GM21526 (cell line): ENCODE data around the gene RYR1.
A peak's percentile ranks its signal among the peaks of the same experiment; 100 is the strongest.
"Not testable (repeated sequence)": the region's sequence is repeated elsewhere in the genome, so short reads cannot be mapped to it uniquely, and the experiment has no call there.

ENCODE experiments used
- ATAC-seq: cut with Tn5 transposase; IDR thresholded peaks from one replicate; pipeline ENCODE4 v1.9.1; 2021; ENCODE audit warnings: moderate library complexity; ENCODE audit not compliant: unreplicated experiment, low FRiP score

The RYR1 gene

GRCh38 chr19:38555200-38555599 lies 121.7 kb downstream of the RYR1 start:
- no peak for ATAC-seq

- no peak for ATAC-seq
Measured at GRCh38 chr19:38556521-38557174, 123.2 kb downstream of the RYR1 start.

- ATAC-seq = peak; percentile 46
Measured at GRCh38 chr19:38557205-38557799, 123.8 kb downstream of the RYR1 start.

- ATAC-seq = not testable (repeated sequence)
Measured at GRCh38 chr19:38558933-38559332, 125.4 kb downstream of the RYR1 start.

- peak; percentile 52 for ATAC-seq
Measured at GRCh38 chr19:38559428-38560401, 126.2 kb downstream of the RYR1 start.

- no peak for ATAC-seq
Measured at GRCh38 chr19:38561053-38561606, 127.6 kb downstream of the RYR1 start.

GRCh38 chr19:38561658-38562057 lies 128.2 kb downstream of the RYR1 start:
- no peak for ATAC-seq

GRCh38 chr19:38562096-38562495 lies 128.6 kb downstream of the RYR1 start:
- no peak for ATAC-seq

GRCh38 chr19:38563475-38563874 lies 130.0 kb downstream of the RYR1 start:
- ATAC-seq = no peak

GRCh38 chr19:38564981-38565690 lies 131.6 kb downstream of the RYR1 start:
- no peak for ATAC-seq

- no peak for ATAC-seq
Measured at GRCh38 chr19:38565691-38566105, 132.2 kb downstream of the RYR1 start.

GRCh38 chr19:38569368-38569983 lies 136.0 kb downstream of the RYR1 start:
- ATAC-seq = no peak

- ATAC-seq = no peak
Measured at GRCh38 chr19:38571682-38572081, 138.2 kb downstream of the RYR1 start.

- ATAC-seq = no peak
Measured at GRCh38 chr19:38577826-38578225, 144.3 kb downstream of the RYR1 start.

- not testable (repeated sequence) for ATAC-seq
Measured at GRCh38 chr19:38579304-38579703, 145.8 kb downstream of the RYR1 start.

- ATAC-seq = no peak
Measured at GRCh38 chr19:38580080-38580479, 146.6 kb downstream of the RYR1 start.

GRCh38 chr19:38583219-38583984 lies 149.9 kb downstream of the RYR1 start:
- ATAC-seq = no peak

GRCh38 chr19:38583985-38584305 lies 150.5 kb downstream of the RYR1 start:
- no peak for ATAC-seq

- no peak for ATAC-seq
Measured at GRCh38 chr19:38587562-38587961, 154.1 kb downstream of the RYR1 start.
